Anterior cingulate cortex (tissue), 58 donors: ENCODE results near the gene SFI1.
"Not testable (repeated sequence)": the region's sequence is repeated elsewhere in the genome, so short reads cannot be mapped to it uniquely, and the experiment has no call there.

Experiments
- DNase-seq, 58 donors: peaks; one replicate each; lab custom pipeline; 2025; lab: John Stamatoyannopoulos, UW

Gene SFI1

GRCh38 chr22:31496007-31496734, at the start of gene SFI1:
TSS of gene SFI1 (plus strand) at chr22:31496536. CDS start at chr22:31508285, 11,749 bp downstream.
- DNase-seq, result peak; percentile 75 to 97 (median 90)

- DNase-seq, result no peak
Measured at GRCh38 chr22:31446767-31447166, 49.6 kb upstream of the SFI1 start.

- DNase-seq, result no peak
Measured at GRCh38 chr22:31447337-31447736, 49.0 kb upstream of the SFI1 start.

GRCh38 chr22:31448382-31448781, 48.0 kb upstream of the SFI1 start:
- no peak for DNase-seq

GRCh38 chr22:31449506-31449905, 46.8 kb upstream of the SFI1 start:
- DNase-seq, result no peak

- peak in 1 of 58 donors; percentile 16 for DNase-seq
Measured at GRCh38 chr22:31451709-31452571, 44.4 kb upstream of the SFI1 start.

GRCh38 chr22:31461699-31462098, 34.6 kb upstream of the SFI1 start:
- DNase-seq, result no peak

- DNase-seq, result no peak
Measured at GRCh38 chr22:31465307-31465706, 31.0 kb upstream of the SFI1 start.

- DNase-seq, result no peak
Measured at GRCh38 chr22:31474743-31475142, 21.6 kb upstream of the SFI1 start.

GRCh38 chr22:31475800-31476199, 20.5 kb upstream of the SFI1 start:
- no peak for DNase-seq

- DNase-seq, result no peak
Measured at GRCh38 chr22:31477329-31477728, 19.0 kb upstream of the SFI1 start.

- no peak for DNase-seq
Measured at GRCh38 chr22:31481129-31481528, 15.2 kb upstream of the SFI1 start.

- not testable (repeated sequence) for DNase-seq
Measured at GRCh38 chr22:31482470-31482869, 13.9 kb upstream of the SFI1 start.

GRCh38 chr22:31486369-31486768, 10.0 kb upstream of the SFI1 start:
- DNase-seq, result not testable (repeated sequence)

GRCh38 chr22:31486951-31487350, 9.4 kb upstream of the SFI1 start:
- DNase-seq, result no peak

GRCh38 chr22:31488346-31488883, 7.9 kb upstream of the SFI1 start:
- no peak for DNase-seq

- DNase-seq, result peak in 25 of 58 donors; percentile 4 to 53 (median 33)
Measured at GRCh38 chr22:31488988-31489617, 7.2 kb upstream of the SFI1 start.

- DNase-seq, result peak; percentile 12 to 95 (median 83)
Measured at GRCh38 chr22:31489632-31490495, 6.5 kb upstream of the SFI1 start, which contains the start of gene EIF4ENIF1. TSS of gene EIF4ENIF1 (minus strand) at chr22:31489842. CDS start at chr22:31488718, 1,124 bp downstream.

GRCh38 chr22:31490496-31490925, 5.8 kb upstream of the SFI1 start:
- DNase-seq, result peak in 52 of 58 donors; percentile 10 to 67 (median 36)
